CD4-positive, CD25-positive, alpha-beta regulatory T cell (primary cell): ENCODE measurements around the gene PPT2. TPM values are rescaled to one million over a fixed set of nuclear protein-coding genes. Genes with fewer than 3 reads are reported as not detected.
"Not testable (repeated sequence)": the region's sequence is repeated elsewhere in the genome, so short reads cannot be mapped to it uniquely, and the experiment has no call there.

Source experiments
- ATAC-seq, 2 donors: fragments of 150-1000 bp; cut with Tn5 transposase; one replicate each; pipeline ENCODE4 v1.10.0; 2021; ENCODE audit warnings: low read depth in 2 of 2, moderate number of reproducible peaks in 2 of 2, moderate library complexity in 1 of 2
- DNase-seq, 3 donors: peaks; one replicate each; pipeline versions ENCODE4 v3.0.0 to v3.0.0-alpha.2; 2012 to 2022; ENCODE audit warnings: mixed read lengths in 1 of 3
- H3K27ac ChIP-seq: one replicate; pipeline ENCODE4 v1.7.0; 2013; ENCODE audit warnings: mild to moderate bottlenecking, low read length; ENCODE audit not compliant: insufficient read depth, poor library complexity, severe bottlenecking
- H3K27me3 ChIP-seq: one replicate; pipeline ENCODE4 v1.7.0; 2013; ENCODE audit warnings: low read length; ENCODE audit not compliant: control insufficient read depth, insufficient read depth
- H3K36me3 ChIP-seq: one replicate; pipeline ENCODE4 v1.7.0; 2013; ENCODE audit warnings: mild to moderate bottlenecking, low read length, moderate library complexity; ENCODE audit not compliant: control insufficient read depth, insufficient read depth
- H3K4me1 ChIP-seq: 2 replicates; pipeline ENCODE4 v1.7.0; 2013; ENCODE audit warnings: mild to moderate bottlenecking, low read length; ENCODE audit not compliant: insufficient read depth, control insufficient read depth, poor library complexity, severe bottlenecking
- H3K4me3 ChIP-seq: one replicate; pipeline ENCODE4 v1.7.0; 2013; ENCODE audit warnings: low read depth, mild to moderate bottlenecking, low read length, moderate library complexity
- H3K9me3 ChIP-seq, 2 experiments: 1 replicate in 1 of 2; 2 replicates in 1 of 2; pipeline ENCODE4 v1.7.0; 2013; ENCODE audit warnings: low read length in 2 of 2, mild to moderate bottlenecking in 1 of 2, moderate library complexity in 1 of 2; ENCODE audit not compliant: control insufficient read depth in 2 of 2
- H3K27ac Mint-ChIP-seq, 3 donors: one replicate each; pipeline ENCODE4 v1.8.0; 2020 to 2022; ENCODE audit warnings: mild to moderate bottlenecking in 3 of 3, mixed read lengths in 3 of 3, moderate library complexity in 2 of 3
- H3K27me3 Mint-ChIP-seq: one replicate; pipeline ENCODE4 v1.8.0; 2022; ENCODE audit warnings: mild to moderate bottlenecking, mixed read lengths
- H3K36me3 Mint-ChIP-seq: one replicate; pipeline ENCODE4 v1.8.0; 2020; ENCODE audit warnings: mixed read lengths
- H3K4me1 Mint-ChIP-seq, 4 donors: one replicate each; pipeline ENCODE4 v1.8.0; 2020 to 2022; ENCODE audit warnings: mixed read lengths in 4 of 4, mild to moderate bottlenecking in 1 of 4
- H3K4me3 Mint-ChIP-seq, 4 donors: one replicate each; pipeline ENCODE4 v1.8.0; 2020 to 2022; ENCODE audit warnings: mild to moderate bottlenecking in 4 of 4, mixed read lengths in 4 of 4, moderate library complexity in 3 of 4
- H3K9me3 Mint-ChIP-seq, 7 donors: one replicate each; pipeline ENCODE4 v1.8.0; 2020 to 2022; ENCODE audit warnings: mixed read lengths in 7 of 7, mild to moderate bottlenecking in 3 of 7, moderate library complexity in 2 of 7
- polyA plus RNA-seq, 4 donors: library from polyadenylated mRNA; unstranded; fragments of 300-500 nt; fragmentation: Illumina TruSeq; gene quantifications; one replicate each; pipeline ENCODE4 v1.2.3, GENCODE V29; 2021
- total RNA-seq: library from RNA; stranded (reverse); gene quantifications from one replicate; pipeline ENCODE4 v1.2.3, GENCODE V29; 2022

The PPT2 gene
- total and polyA plus RNA-seq, 5 donors from 2014 or later: 3.1 to 6.2 (median 5.1) TPM

- Histone ChIP-seq H3K36me3 (peaks cover 34% of the 10 kb centered on the region), H3K4me3 (no peak overlapping the region), H3K27me3 (no peaks in the 10 kb centered on the region), H3K27ac (no peak overlapping the region), H3K4me1 (peaks cover 34% of the 10 kb centered on the region), H3K9me3 (no peaks in the 10 kb centered on the region)
- no peaks in the 10 kb centered on the region for H3K27me3 Mint-ChIP-seq
- ATAC-seq: no peak
- peaks cover 34% of the 10 kb centered on the region for H3K36me3 Mint-ChIP-seq
- H3K27ac Mint-ChIP-seq: no peak overlapping the region
- DNase-seq: no peak
- H3K4me1 Mint-ChIP-seq: peaks cover 7 to 71% (median 40%) of the 10 kb centered on the region in 4 donors
- no peak overlapping the region for H3K4me3 Mint-ChIP-seq
- H3K9me3 Mint-ChIP-seq: no peaks in the 10 kb centered on the region
Measured at GRCh38 chr6:32181915-32182529, 28.1 kb downstream of the PPT2 start.

- H3K4me3 Mint-ChIP-seq: no peak overlapping the region
- Histone ChIP-seq H3K9me3 (no peaks in the 10 kb centered on the region), H3K4me1 (peaks cover 35% of the 10 kb centered on the region), H3K27me3 (no peaks in the 10 kb centered on the region), H3K36me3 (peaks cover 39% of the 10 kb centered on the region), H3K4me3 (no peak overlapping the region), H3K27ac (no peak overlapping the region)
- DNase-seq (no peak), ATAC-seq (no peak)
- no peaks in the 10 kb centered on the region for H3K27me3 Mint-ChIP-seq
- peaks cover 6 to 71% (median 40%) of the 10 kb centered on the region in 4 donors for H3K4me1 Mint-ChIP-seq
- peak overlapping the region in 1 of 3 donors; percentile 42 for H3K27ac Mint-ChIP-seq
- H3K36me3 Mint-ChIP-seq: peaks cover 40% of the 10 kb centered on the region
- H3K9me3 Mint-ChIP-seq: no peaks in the 10 kb centered on the region
Measured at GRCh38 chr6:32182555-32182981, 28.6 kb downstream of the PPT2 start.

- Mint-ChIP-seq H3K4me3 (no peak overlapping the region), H3K4me1 (peaks cover 6 to 73% (median 42%) of the 10 kb centered on the region in 4 donors), H3K9me3 (no peaks in the 10 kb centered on the region), H3K36me3 (peaks cover 41% of the 10 kb centered on the region), H3K27me3 (no peaks in the 10 kb centered on the region), H3K27ac (peak overlapping the region in 2 of 3 donors; percentile 35 to 42)
- no peak for ATAC-seq
- H3K9me3 ChIP-seq: no peaks in the 10 kb centered on the region
- H3K27me3 ChIP-seq: no peaks in the 10 kb centered on the region
- H3K4me3 ChIP-seq: no peak overlapping the region
- peaks cover 44% of the 10 kb centered on the region for H3K36me3 ChIP-seq
- H3K4me1 ChIP-seq: peaks cover 39% of the 10 kb centered on the region
- no peak for DNase-seq
- H3K27ac ChIP-seq: no peak overlapping the region
Measured at GRCh38 chr6:32183030-32183429, 29.1 kb downstream of the PPT2 start.

- Histone ChIP-seq H3K4me3 (no peak overlapping the region), H3K27ac (no peak overlapping the region), H3K9me3 (no peaks in the 10 kb centered on the region), H3K4me1 (peaks cover 42% of the 10 kb centered on the region), H3K36me3 (peaks cover 44% of the 10 kb centered on the region), H3K27me3 (no peaks in the 10 kb centered on the region)
- H3K9me3 Mint-ChIP-seq: no peaks in the 10 kb centered on the region
- H3K36me3 Mint-ChIP-seq: peaks cover 41% of the 10 kb centered on the region
- H3K4me1 Mint-ChIP-seq: peaks cover 6 to 75% (median 41%) of the 10 kb centered on the region in 4 donors
- peak overlapping the region in 1 of 3 donors; percentile 35 for H3K27ac Mint-ChIP-seq
- ATAC-seq (no peak), DNase-seq (no peak)
- no peaks in the 10 kb centered on the region for H3K27me3 Mint-ChIP-seq
- H3K4me3 Mint-ChIP-seq: peak overlapping the region in 1 of 4 donors; percentile 29
Measured at GRCh38 chr6:32183483-32184083, 29.6 kb downstream of the PPT2 start.

GRCh38 chr6:32184084-32184640 lies 30.2 kb downstream of the PPT2 start, which contains the start of gene AGER:
Gene AGER, minus strand, starts transcription at chr6:32184253. Its CDS starts 31 bp downstream, at chr6:32184222.
- H3K36me3 Mint-ChIP-seq: peaks cover 38% of the 10 kb centered on the region
- no peaks in the 10 kb centered on the region for H3K9me3 Mint-ChIP-seq
- H3K4me1 ChIP-seq: peaks cover 42% of the 10 kb centered on the region
- peaks cover 44% of the 10 kb centered on the region for H3K36me3 ChIP-seq
- peak within 1 kb of the TSS in 1 of 4 donors; percentile 29 for H3K4me3 Mint-ChIP-seq
- peak within 1 kb of the TSS; percentile 67 for H3K27ac ChIP-seq
- peak within 1 kb of the TSS; percentile 35 to 90 (median 42) for H3K27ac Mint-ChIP-seq
- H3K4me3 ChIP-seq: no peak within 1 kb of the TSS
- DNase-seq (no peak), ATAC-seq (no peak)
- H3K27me3 ChIP-seq: no peaks in the 10 kb centered on the region
- H3K4me1 Mint-ChIP-seq: peaks cover 6 to 75% (median 42%) of the 10 kb centered on the region in 4 donors
- no peaks in the 10 kb centered on the region for H3K9me3 ChIP-seq
- no peaks in the 10 kb centered on the region for H3K27me3 Mint-ChIP-seq

GRCh38 chr6:32185681-32186131 lies 31.8 kb downstream of the PPT2 start:
- Histone ChIP-seq H3K4me1 (peaks cover 45% of the 10 kb centered on the region), H3K36me3 (peaks cover 39% of the 10 kb centered on the region), H3K27ac (peak overlapping the region; percentile 67)
- H3K4me3 ChIP-seq, H3K27me3 Mint-ChIP-seq, H3K9me3 ChIP-seq, H3K27me3 ChIP-seq, H3K9me3 Mint-ChIP-seq: not testable (repeated sequence)
- H3K36me3 Mint-ChIP-seq: peaks cover 29% of the 10 kb centered on the region
- DNase-seq (peak in 2 of 3 donors; percentile 54 to 59), ATAC-seq (peak; percentile 32 to 39)
- H3K27ac Mint-ChIP-seq: peak overlapping the region; percentile 93 to 96 (median 95)
- peak overlapping the region; percentile 91 to 97 (median 95) for H3K4me3 Mint-ChIP-seq
- H3K4me1 Mint-ChIP-seq: peaks cover 6 to 60% (median 34%) of the 10 kb centered on the region in 4 donors

GRCh38 chr6:32186151-32186840 lies 32.4 kb downstream of the PPT2 start:
- not testable (repeated sequence) for H3K9me3 ChIP-seq, DNase-seq, H3K9me3 Mint-ChIP-seq, ATAC-seq, H3K27me3 Mint-ChIP-seq, H3K4me3 ChIP-seq, H3K27me3 ChIP-seq
- Mint-ChIP-seq H3K36me3 (peaks cover 25% of the 10 kb centered on the region), H3K4me1 (peaks cover 6 to 54% (median 33%) of the 10 kb centered on the region in 4 donors), H3K27ac (peak overlapping the region; percentile 93 to 96 (median 95)), H3K4me3 (peak overlapping the region; percentile 92 to 97 (median 95))
- Histone ChIP-seq H3K4me1 (peaks cover 50% of the 10 kb centered on the region), H3K36me3 (peaks cover 33% of the 10 kb centered on the region), H3K27ac (peak overlapping the region; percentile 67)
